ENCODE results near the gene NRBP1.
"Not testable (repeated sequence)": the region's sequence is repeated elsewhere in the genome, so short reads cannot be mapped to it uniquely, and the experiment has no call there.

NRBP1 gene

GRCh38 chr2:27409321-27410073 is 18.9 kb upstream of the NRBP1 start, which contains the start of gene PPM1G:
TSS of gene PPM1G (minus strand) at chr2:27409591. CDS start at chr2:27409422, 169 bp downstream.
- H3K27ac ChIP-seq, result peak within 1 kb of the TSS; percentile 89
- no peak for TF ChIP-seq ZFX (IDR thresholded peaks at IDR 0.05; ENCODE audit: borderline replicate concordance)
- TF ChIP-seq CTCF (IDR thresholded peaks at IDR 0.05), result no peak

GRCh38 chr2:27412419-27413152 is 15.8 kb upstream of the NRBP1 start:
- no peak overlapping the region for H3K27ac ChIP-seq
- no peak for TF ChIP-seq CTCF (IDR thresholded peaks at IDR 0.05)
- TF ChIP-seq ZFX (IDR thresholded peaks at IDR 0.05; ENCODE audit: borderline replicate concordance), result no peak

GRCh38 chr2:27416151-27416550 is 12.3 kb upstream of the NRBP1 start:
- TF ChIP-seq CTCF (IDR thresholded peaks at IDR 0.05) (no peak), ZFX (IDR thresholded peaks at IDR 0.05; ENCODE audit: borderline replicate concordance) (no peak)
- H3K27ac ChIP-seq, result no peak overlapping the region

- TF ChIP-seq ZFX (IDR thresholded peaks at IDR 0.05; ENCODE audit: borderline replicate concordance) (no peak), CTCF (IDR thresholded peaks at IDR 0.05) (no peak)
- H3K27ac ChIP-seq, result peak overlapping the region; percentile 67
Measured at GRCh38 chr2:27420996-27421395, 7.4 kb upstream of the NRBP1 start.

- H3K27ac ChIP-seq, result peak overlapping the region; percentile 67
- no peak for TF ChIP-seq ZFX (IDR thresholded peaks at IDR 0.05; ENCODE audit: borderline replicate concordance)
- no peak for TF ChIP-seq CTCF (IDR thresholded peaks at IDR 0.05)
Measured at GRCh38 chr2:27421660-27422250, 6.7 kb upstream of the NRBP1 start.

- H3K27ac ChIP-seq, result no peak overlapping the region
- TF ChIP-seq CTCF (IDR thresholded peaks at IDR 0.05) (no peak), ZFX (IDR thresholded peaks at IDR 0.05; ENCODE audit: borderline replicate concordance) (no peak)
Measured at GRCh38 chr2:27422958-27423357, 5.5 kb upstream of the NRBP1 start.

GRCh38 chr2:27425039-27425438 is 3.4 kb upstream of the NRBP1 start:
- not testable (repeated sequence) for H3K27ac ChIP-seq

All from 22Rv1 (cell line).